ENCODE data around the gene C20orf202. TPM values are rescaled to one million over a fixed set of nuclear protein-coding genes. Genes with fewer than 3 reads are reported as not detected.

Gene C20orf202
- total RNA-seq, 2 donors from 2014 or later = 0.29 TPM; not detected in 1

DNA sequence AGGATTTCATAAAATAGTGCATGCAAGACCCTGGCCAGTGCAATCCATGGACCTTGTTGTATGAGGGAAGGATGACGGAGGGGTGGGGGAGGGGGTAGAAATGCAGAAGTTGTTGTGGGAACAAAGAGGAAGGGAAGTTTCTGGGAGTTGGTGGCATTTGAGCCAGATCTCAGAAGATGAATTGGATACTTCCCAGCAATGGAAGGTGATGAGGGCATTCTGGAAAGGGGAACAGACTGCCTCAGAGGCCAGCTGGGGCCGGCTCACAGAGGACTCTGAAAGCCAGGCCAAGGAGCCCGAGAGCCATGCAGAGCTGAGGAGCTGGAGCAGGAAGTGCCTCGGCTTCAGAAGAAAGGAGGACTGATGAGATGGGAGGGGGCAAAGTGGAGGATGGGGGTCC, 21.1 kb upstream of the C20orf202 start:
- intact Hi-C loops (cut with DNase I) = no loop called here
- no peak for DNase-seq (ENCODE audit: low spot score)

DNA sequence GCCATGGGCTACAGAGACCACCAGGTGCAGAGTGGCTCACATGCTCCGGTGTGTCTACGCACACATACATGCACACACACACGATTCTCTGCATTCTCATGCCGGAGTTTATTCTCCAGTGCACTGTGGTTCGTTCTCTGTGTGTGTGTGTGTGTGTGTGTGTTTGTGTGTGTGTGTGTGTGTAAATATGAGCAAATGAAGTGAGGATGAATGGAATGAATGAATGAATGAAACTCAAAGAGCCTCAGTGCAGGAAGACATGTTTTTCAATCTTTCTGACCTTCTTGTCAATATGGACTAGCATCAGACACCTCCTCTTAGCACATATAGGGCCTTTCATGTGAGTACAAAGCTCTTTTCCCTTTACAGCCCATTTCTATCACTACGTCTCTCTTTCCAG, 20.1 kb upstream of the C20orf202 start:
- DNase-seq (ENCODE audit: low spot score) = no peak
- intact Hi-C loops (cut with DNase I) = no loop called here

- DNase-seq (ENCODE audit: low spot score) = no peak
- intact Hi-C loops (cut with DNase I) = no loop called here
Observed at GRCh38 chr20:1184260-1184637, 19.0 kb upstream of the C20orf202 start.

- intact Hi-C loops (cut with DNase I) = no loop called here
Observed at GRCh38 chr20:1184638-1185315, 18.5 kb upstream of the C20orf202 start, which contains the start of gene TMEM74B. Gene TMEM74B (minus strand): TSS chr20:1184981. CDS start chr20:1183801, 1,180 bp downstream.

GRCh38 chr20:1185316-1185741, 17.9 kb upstream of the C20orf202 start:
- intact Hi-C loops (cut with DNase I) = no loop called here
- no peak for DNase-seq (ENCODE audit: low spot score)

More at GRCh38 chr20:1184638-1185315, 18.5 kb upstream of the C20orf202 start, which contains the start of gene TMEM74B:
- no peak for DNase-seq (ENCODE audit: low spot score)

DNA sequence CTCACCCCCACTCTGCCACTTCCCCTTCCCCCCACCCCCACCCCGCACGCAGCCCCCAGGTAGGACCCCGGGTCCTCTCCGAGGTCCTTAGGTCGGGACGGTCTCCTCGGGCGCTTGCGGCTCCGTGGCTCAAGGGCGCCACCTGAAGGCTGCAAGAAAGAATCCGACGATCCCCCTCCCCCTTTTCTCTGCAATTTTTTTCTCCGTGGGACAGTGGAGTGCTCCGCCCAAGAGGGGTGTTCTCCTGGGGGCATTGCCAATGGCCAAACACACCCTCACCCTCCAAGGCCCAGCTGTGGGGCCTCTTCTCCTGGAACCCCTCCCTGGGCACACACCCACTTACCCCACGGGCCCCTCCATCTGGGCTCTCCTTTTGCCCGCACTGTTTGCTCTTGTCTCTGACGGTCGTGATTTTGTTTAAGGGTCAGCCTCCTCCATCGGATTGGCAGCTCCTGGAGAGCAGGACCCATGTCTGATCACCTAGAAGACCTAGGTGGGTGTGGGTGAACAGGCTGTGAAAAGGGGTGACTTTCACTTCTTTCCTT, 17.4 kb upstream of the C20orf202 start:
- intact Hi-C loops (cut with DNase I) = no loop called here
- DNase-seq (ENCODE audit: low spot score) = no peak

DNA sequence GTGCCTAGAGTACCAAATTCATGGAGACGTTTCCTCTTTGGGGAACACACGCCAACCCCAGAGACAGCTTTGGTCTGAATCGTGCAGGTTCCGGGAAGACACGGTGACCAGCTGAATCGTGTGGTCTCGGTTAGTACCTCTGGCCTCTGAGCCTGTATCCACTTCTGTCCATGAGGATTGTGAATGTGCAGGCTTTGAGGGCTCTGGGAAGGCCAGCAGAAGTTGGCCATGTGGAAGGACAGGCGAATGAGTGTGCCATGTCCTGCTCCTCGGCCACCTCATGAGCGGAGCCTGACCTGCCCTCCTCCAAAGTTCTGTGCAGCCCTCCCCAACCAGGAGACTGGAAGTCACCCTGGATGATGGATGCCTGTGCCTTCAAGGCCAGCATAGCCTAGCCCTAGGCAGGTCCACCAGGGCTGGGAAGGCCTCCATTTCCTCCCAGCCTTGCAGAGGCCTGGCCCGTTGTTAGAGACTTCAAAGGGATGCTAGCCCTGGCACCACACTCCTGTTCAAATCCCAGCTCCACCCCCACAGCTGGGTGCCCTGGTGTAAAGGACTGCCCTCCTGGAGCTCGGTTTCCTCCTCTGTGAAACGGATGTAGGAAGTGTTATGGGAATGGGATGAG, 16.8 kb upstream of the C20orf202 start:
- intact Hi-C loops (cut with DNase I) = no loop called here
- DNase-seq (ENCODE audit: low spot score) = no peak

DNA sequence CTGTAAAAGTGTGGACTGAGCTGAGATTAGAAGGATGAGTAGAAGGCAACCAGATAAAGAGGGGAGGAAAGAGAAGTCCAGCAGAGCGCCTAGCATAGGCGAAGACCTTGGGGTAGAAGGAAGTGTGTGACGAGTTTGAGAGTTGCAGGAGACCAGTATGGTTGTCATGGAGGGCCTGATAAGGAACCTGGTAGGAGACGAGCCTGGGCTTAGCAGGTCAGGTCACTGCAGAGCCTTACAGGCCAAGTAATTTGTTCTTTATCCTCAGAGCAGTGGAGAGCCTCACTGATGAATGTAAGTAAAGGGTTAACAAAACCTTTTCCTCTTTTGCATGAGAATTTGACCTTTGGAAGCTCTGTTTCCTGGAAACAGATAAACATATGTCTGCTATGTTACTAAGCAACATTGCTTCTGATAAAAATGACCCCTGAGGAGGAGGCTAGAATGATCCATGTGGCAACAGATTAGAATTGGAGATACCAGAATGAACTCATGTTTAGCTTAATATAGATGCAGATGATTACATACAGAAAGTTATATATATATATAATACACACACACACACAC, 15.6 kb upstream of the C20orf202 start:
- DNase-seq (ENCODE audit: low spot score) = peak; percentile 5
- intact Hi-C loops (cut with DNase I) = no loop called here

- intact Hi-C loops (cut with DNase I) = no loop called here
- no peak for DNase-seq (ENCODE audit: low spot score)
Observed at GRCh38 chr20:1188347-1188746, 14.9 kb upstream of the C20orf202 start.

DNA sequence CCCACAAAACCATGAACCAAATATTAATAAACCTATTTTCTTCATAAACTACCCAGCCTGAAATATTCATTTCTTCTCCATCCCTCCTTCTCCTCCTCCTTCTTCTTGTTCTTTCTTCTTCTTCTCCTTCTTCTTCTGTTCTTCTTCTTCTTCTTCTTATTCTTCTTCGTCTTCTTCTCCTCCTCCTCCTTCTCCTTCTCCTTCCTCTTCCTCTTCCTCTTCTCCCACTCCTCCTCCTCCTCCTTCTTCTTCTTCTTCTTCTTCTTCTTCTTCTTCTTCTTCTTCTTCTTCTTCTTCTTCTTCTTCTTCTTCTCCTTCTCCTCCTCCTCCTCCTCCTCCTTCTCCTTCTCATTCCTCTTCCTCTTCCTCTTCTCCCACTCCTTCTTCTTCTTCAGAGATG, 13.4 kb upstream of the C20orf202 start:
- DNase-seq (ENCODE audit: low spot score) = no peak
- intact Hi-C loops (cut with DNase I) = no loop called here

DNA sequence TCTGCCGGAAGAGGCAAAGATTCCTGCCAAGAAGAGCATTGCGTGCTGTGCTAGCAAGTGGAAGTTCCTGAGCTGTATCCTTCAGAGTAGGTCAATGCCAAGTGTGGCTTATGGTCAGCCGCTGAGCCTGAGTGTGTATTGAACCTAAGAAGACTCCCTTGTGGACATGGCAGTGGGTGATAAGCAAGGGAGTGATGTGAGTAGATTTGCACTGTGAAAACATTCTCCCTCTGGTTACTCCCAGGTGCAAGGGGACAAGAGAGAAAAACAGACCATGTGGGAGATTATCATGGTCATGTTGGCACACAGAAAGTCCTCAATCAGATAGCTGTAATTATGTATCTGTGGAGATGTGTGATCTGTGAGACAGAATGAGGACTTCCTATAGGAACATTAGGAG, 12.4 kb upstream of the C20orf202 start:
- intact Hi-C loops (cut with DNase I) = no loop called here
- no peak for DNase-seq (ENCODE audit: low spot score)

DNA sequence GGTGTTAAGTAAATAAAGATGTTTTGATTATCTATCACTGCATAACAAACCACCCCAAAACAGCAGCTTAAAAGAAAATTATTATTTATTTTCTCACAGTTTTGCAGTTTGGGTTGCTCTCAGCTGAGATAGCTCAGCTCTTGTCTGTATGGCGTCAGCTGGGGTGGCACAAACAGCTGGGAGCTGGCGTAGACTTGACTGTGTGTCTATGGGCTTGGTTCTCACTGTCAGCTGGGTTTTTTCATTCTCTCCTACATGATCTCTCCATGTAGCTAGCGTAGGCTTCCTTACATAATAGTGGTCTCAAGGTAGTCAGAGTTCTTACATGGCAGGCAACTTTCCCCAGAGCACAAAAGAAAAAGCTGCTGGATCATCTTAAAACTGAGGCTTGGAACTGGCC, 12.0 kb upstream of the C20orf202 start:
- intact Hi-C loops (cut with DNase I) = no loop called here
- DNase-seq (ENCODE audit: low spot score) = no peak

DNA sequence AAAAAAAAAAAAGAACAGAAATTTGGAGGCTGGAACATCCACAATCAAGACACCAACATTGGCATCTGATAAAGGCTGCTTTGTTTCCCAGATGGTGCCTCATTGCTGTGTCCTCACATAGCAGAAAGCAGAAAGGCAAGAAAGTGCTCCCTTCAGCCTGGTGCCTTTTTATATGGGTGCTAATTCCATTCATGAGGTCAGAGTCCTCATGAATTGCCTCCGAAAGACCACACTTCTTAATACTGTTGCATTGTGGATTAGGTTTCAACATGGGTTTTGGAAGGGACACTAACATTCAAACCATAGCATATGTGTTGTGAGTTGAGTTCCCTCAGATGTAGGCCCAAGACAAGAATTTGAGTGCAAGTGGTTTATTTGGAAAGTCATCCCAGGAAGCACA, 8.0 kb upstream of the C20orf202 start:
- DNase-seq (ENCODE audit: low spot score) = no peak
- intact Hi-C loops (cut with DNase I) = loop anchor here in 1 of 2 donors (5.0 kb wide), 1 partner anchor 652 kb away; no protein-coding TSS in a partner anchor

DNA sequence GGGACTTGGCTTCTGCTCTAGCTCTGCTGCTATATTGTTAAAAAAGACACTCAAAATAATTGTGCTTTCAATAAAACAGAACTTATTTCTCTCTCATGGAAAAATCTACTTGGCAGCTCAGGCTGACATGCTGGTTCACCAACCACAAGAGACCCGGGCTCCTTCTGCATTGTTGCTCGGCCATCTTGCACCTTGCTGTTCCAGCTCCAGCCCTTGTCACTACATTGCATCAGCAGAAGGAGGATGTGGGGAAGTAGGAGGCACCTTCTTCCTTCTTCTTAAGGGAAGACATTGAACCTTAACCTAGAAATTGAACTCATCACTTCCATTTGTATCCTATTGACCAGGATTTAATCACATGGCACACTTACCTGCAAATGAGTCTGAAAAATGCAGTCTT, 6.6 kb upstream of the C20orf202 start:
- DNase-seq (ENCODE audit: low spot score) = no peak
- intact Hi-C loops (cut with DNase I) = loop anchor here in 1 of 2 donors (5.0 kb wide), 1 partner anchor 651 kb away; no protein-coding TSS in a partner anchor

DNA sequence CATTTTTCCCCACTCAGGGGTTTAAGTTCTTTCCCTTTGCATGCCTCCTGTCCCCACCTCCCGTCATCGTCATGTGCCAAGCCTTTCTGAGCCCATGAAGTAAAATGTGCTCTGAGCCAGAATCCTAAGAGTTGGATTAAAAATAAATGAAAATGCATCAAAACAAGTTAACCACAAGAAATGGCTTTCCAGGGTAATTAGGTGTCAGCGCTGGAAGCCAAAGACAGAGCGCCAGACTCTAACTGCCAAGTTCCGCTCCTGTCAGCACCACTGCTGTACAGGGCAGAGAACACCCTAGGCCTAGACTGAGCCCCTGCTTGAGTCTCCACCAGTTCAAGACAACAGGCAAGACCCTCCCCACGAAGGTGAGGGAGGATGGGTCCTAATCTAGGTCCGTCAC, 5.5 kb upstream of the C20orf202 start:
- DNase-seq (ENCODE audit: low spot score) = no peak
- intact Hi-C loops (cut with DNase I) = loop anchor here in 1 of 2 donors (5.0 kb wide), 1 partner anchor 650 kb away; no protein-coding TSS in a partner anchor

DNA sequence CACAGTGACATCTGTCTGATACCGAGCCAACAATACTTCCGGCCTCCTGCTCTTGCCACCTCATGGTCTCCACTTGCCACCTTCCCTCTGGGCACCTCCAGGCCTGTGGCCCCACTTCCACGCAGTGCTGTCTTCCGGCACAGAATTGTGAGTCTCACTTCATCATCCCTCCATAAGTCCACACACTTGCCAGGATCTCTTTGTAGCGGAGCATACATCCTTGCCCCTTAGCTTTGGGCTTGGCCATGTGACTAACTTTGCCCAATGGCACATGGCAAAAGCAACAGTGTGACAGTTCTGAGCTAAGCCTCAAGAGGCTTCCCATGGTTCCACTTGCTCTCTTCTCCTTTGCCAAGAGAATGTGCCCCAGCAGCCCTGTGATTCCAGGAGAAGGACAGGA, 4.5 kb upstream of the C20orf202 start:
- no peak for DNase-seq (ENCODE audit: low spot score)
- intact Hi-C loops (cut with DNase I) = loop anchor here in 1 of 2 donors (5.0 kb wide), 1 partner anchor 649 kb away; no protein-coding TSS in a partner anchor

- DNase-seq (ENCODE audit: low spot score) = no peak
- intact Hi-C loops (cut with DNase I) = loop anchor here in 1 of 2 donors (5.0 kb wide), 1 partner anchor 648 kb away; no protein-coding TSS in a partner anchor
Observed at GRCh38 chr20:1199212-1199873, 3.9 kb upstream of the C20orf202 start.

DNA sequence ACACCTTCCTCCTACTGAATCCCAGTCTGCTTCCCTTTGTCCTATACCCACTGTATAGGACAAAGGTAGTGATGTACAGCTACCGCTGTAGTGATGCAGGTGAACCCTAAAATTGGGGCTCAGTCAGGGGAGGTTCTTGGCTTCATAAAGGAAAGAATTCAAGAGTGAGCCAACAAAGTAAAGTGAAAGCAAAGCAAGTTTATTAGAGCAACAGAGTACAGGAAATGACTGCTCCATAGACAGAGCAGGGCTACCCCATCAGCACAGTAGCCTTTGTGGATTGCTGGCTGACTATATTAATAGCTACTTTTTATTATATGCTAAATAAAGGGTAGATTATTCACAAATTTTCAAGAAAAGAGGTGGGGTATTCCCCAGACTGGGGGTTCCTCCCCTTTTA, 3.3 kb upstream of the C20orf202 start:
- intact Hi-C loops (cut with DNase I) = loop anchor here in 1 of 2 donors (5.0 kb wide), 1 partner anchor 647 kb away; no protein-coding TSS in a partner anchor
- DNase-seq (ENCODE audit: low spot score) = no peak

GRCh38 chr20:1203630-1204029, 376 bp downstream of the C20orf202 start:
- DNase-seq (ENCODE audit: low spot score) = no peak
- intact Hi-C loops (cut with DNase I) = no loop called here
